NOMO-1 treated with dmso at 0.1 percent for 144 hours (cell line): ENCODE data around the gene JAK2.
"Not testable (repeated sequence)": the region's sequence is repeated elsewhere in the genome, so short reads cannot be mapped to it uniquely, and the experiment has no call there.

Source experiments
- DNase-seq: peaks from one replicate; lab custom pipeline; 2025; ENCODE audit not compliant: unreplicated experiment; lab: John Stamatoyannopoulos, UW

The JAK2 gene

GRCh38 chr9:4980086-4980727 lies 4.9 kb upstream of the JAK2 start:
- DNase-seq: no peak

- DNase-seq: no peak
Observed at GRCh38 chr9:4982721-4983482, 2.2 kb upstream of the JAK2 start.

- no peak for DNase-seq
Observed at GRCh38 chr9:4983601-4984165, 1.4 kb upstream of the JAK2 start.

GRCh38 chr9:4984171-4984620 lies 876 bp upstream of the JAK2 start:
- no peak for DNase-seq

- DNase-seq: no peak
Observed at GRCh38 chr9:4985386-4986266, 554 bp downstream of the JAK2 start.

GRCh38 chr9:4986296-4986695 lies 1.2 kb downstream of the JAK2 start:
- DNase-seq: no peak

GRCh38 chr9:4986783-4987182 lies 1.7 kb downstream of the JAK2 start:
- DNase-seq: no peak

- DNase-seq: no peak
Observed at GRCh38 chr9:4987961-4988421, 2.9 kb downstream of the JAK2 start.

- no peak for DNase-seq
Observed at GRCh38 chr9:4992872-4993271, 7.8 kb downstream of the JAK2 start.

GRCh38 chr9:4994166-4994890 lies 9.3 kb downstream of the JAK2 start:
- no peak for DNase-seq

GRCh38 chr9:4997196-4997595 lies 12.1 kb downstream of the JAK2 start:
- DNase-seq: no peak

- no peak for DNase-seq
Observed at GRCh38 chr9:4997631-4998030, 12.6 kb downstream of the JAK2 start.

- no peak for DNase-seq
Observed at GRCh38 chr9:5002811-5003210, 17.7 kb downstream of the JAK2 start.

GRCh38 chr9:5004481-5004880 lies 19.4 kb downstream of the JAK2 start:
- DNase-seq: no peak

- no peak for DNase-seq
Observed at GRCh38 chr9:5008202-5008601, 23.1 kb downstream of the JAK2 start.

- no peak for DNase-seq
Observed at GRCh38 chr9:5013374-5013773, 28.3 kb downstream of the JAK2 start.

GRCh38 chr9:5015934-5016333 lies 30.9 kb downstream of the JAK2 start:
- DNase-seq: no peak

- no peak for DNase-seq
Observed at GRCh38 chr9:5025416-5025815, 40.3 kb downstream of the JAK2 start.

- DNase-seq: not testable (repeated sequence)
Observed at GRCh38 chr9:5031941-5032340, 46.9 kb downstream of the JAK2 start.

GRCh38 chr9:5040730-5041389 lies 55.8 kb downstream of the JAK2 start:
- DNase-seq: no peak
